K562 (cell line): ENCODE measurements around the gene CSNK1D. TPM values are rescaled to one million over a fixed set of nuclear protein-coding genes. Genes with fewer than 3 reads are reported as not detected.

ENCODE experiments used
- BCL6 ChIP-seq: fragments of 250-450 bp; sonication (Bioruptor Pico); IDR thresholded peaks from 2 replicates; pipeline ENCODE4 v1.4.0; 2020
- CCAR2 ChIP-seq: fragments of 200-400 bp; formaldehyde crosslinking; IDR thresholded peaks from 2 replicates; pipeline ENCODE4 v1.6.1; 2017; ENCODE audit warnings: mild to moderate bottlenecking, low read depth, low read length
- CXXC5 ChIP-seq: fragments of 250-450 bp; sonication (Bioruptor Pico); IDR thresholded peaks from 2 replicates; pipeline ENCODE4 v1.8.0; 2022; ENCODE audit warnings: inconsistent platforms, mild to moderate bottlenecking, moderate library complexity
- FOXK1 ChIP-seq: sonication (generic); formaldehyde crosslinking; IDR thresholded peaks from 2 replicates; pipeline ENCODE4 v1.8.0; 2022; ENCODE audit warnings: missing genetic modification reagents, mild to moderate bottlenecking, borderline replicate concordance
- GTF2F1 ChIP-seq: IDR thresholded peaks from 2 replicates; pipeline ENCODE4 v1.6.1; 2011; ENCODE audit warnings: low read depth, low read length, improper control_type of control experiment
- ID3 ChIP-seq, 2 experiments: fragments of 250-450 bp in 1 of 2; fragments of 450-650 bp in 1 of 2; sonication (Bioruptor Pico) in 1 of 2; IDR thresholded peaks; 2 replicates each; pipeline versions ENCODE4 v1.6.1 to v1.8.0; 2016 to 2021; ENCODE audit warnings: mild to moderate bottlenecking in 2 of 2, moderate library complexity in 2 of 2, missing compliant biosample characterization in 1 of 2, missing genetic modification characterization in 1 of 2
- KAT8 ChIP-seq: fragments of 450-650 bp; IDR thresholded peaks from 2 replicates; pipeline ENCODE4 v1.6.1; 2016; ENCODE audit warnings: low read depth, mild to moderate bottlenecking
- NR2F6 ChIP-seq: fragments of 450-650 bp; formaldehyde crosslinking; IDR thresholded peaks from 2 replicates; pipeline ENCODE4 v1.4.0; 2020; ENCODE audit warnings: mild to moderate bottlenecking
- PHTF2 ChIP-seq: fragments of 250-450 bp; sonication (Bioruptor Pico); IDR thresholded peaks from 2 replicates; pipeline ENCODE4 v1.5.0; 2021; ENCODE audit warnings: mild to moderate bottlenecking
- POLR2H ChIP-seq: IDR thresholded peaks from 2 replicates; pipeline ENCODE4 v1.6.1; 2016; ENCODE audit warnings: missing genetic modification characterization, low read depth, mild to moderate bottlenecking, control low read depth, missing compliant biosample characterization, moderate library complexity
- PRMT5 ChIP-seq: sonication (generic); formaldehyde crosslinking; IDR thresholded peaks from 2 replicates; pipeline ENCODE4 v1.5.0; 2020; ENCODE audit warnings: missing genetic modification reagents
- RFX5 ChIP-seq: IDR thresholded peaks from 2 replicates; pipeline ENCODE4 v1.6.1; 2011; ENCODE audit warnings: low read depth, mild to moderate bottlenecking, improper control_type of control experiment, low read length
- SIN3A ChIP-seq, 2 experiments: fragments of 150-350 bp in 1 of 2; IDR thresholded peaks; 2 replicates each; pipeline ENCODE4 v1.6.1; 2011 to 2016; ENCODE audit warnings: borderline replicate concordance in 2 of 2, low read depth in 2 of 2, low read length in 2 of 2, mild to moderate bottlenecking in 2 of 2, moderate library complexity in 2 of 2; ENCODE audit not compliant: control insufficient read depth in 1 of 2
- STAG1 ChIP-seq: sonication (generic); formaldehyde crosslinking; IDR thresholded peaks from 2 replicates; pipeline ENCODE4 v1.5.0; 2020; ENCODE audit warnings: missing genetic modification reagents, borderline replicate concordance
- TAF7 ChIP-seq: fragments of 450-650 bp; IDR thresholded peaks from 2 replicates; pipeline ENCODE4 v1.6.1; 2016; ENCODE audit warnings: missing genetic modification characterization, missing compliant biosample characterization
- TAF9B ChIP-seq: fragments of 450-650 bp; IDR thresholded peaks from 2 replicates; pipeline ENCODE4 v1.6.1; 2018; ENCODE audit warnings: mild to moderate bottlenecking; ENCODE audit not compliant: partially characterized antibody
- TFAP4 ChIP-seq: sonication (generic); formaldehyde crosslinking; IDR thresholded peaks from 2 replicates; pipeline ENCODE4 v1.8.0; 2022; ENCODE audit warnings: missing genetic modification reagents, mild to moderate bottlenecking, moderate library complexity, borderline replicate concordance
- ZFP1 ChIP-seq: fragments of 450-650 bp; formaldehyde crosslinking; IDR thresholded peaks from 2 replicates; pipeline ENCODE4 v1.4.0; 2020; ENCODE audit warnings: mild to moderate bottlenecking, mixed read lengths
- ZNF165 ChIP-seq: fragments of 250-450 bp; sonication (Bioruptor Pico); IDR thresholded peaks from 2 replicates; pipeline ENCODE4 v1.4.0; 2020; ENCODE audit warnings: borderline replicate concordance
- ZNF740 ChIP-seq, 3 experiments: fragments of 200-800 bp in 1 of 3; sonication (Bioruptor generic) in 1 of 3; sonication (generic) in 1 of 3; formaldehyde crosslinking in 1 of 3; IDR thresholded peaks; 2 replicates each; pipeline versions ENCODE4 v1.6.1 to v1.8.0; 2016 to 2022; ENCODE audit warnings: mild to moderate bottlenecking in 2 of 3, missing compliant biosample characterization in 2 of 3, missing genetic modification characterization in 2 of 3, missing genetic modification reagents in 1 of 3
- ZNF76 ChIP-seq: fragments of 250-450 bp; sonication (Bioruptor Pico); IDR thresholded peaks from 2 replicates; pipeline ENCODE4 v1.4.0; 2020; ENCODE audit warnings: mild to moderate bottlenecking, moderate library complexity, borderline replicate concordance
- ZNF778 ChIP-seq: fragments of 450-650 bp; formaldehyde crosslinking; IDR thresholded peaks from 2 replicates; pipeline ENCODE4 v1.4.0; 2020; ENCODE audit warnings: mild to moderate bottlenecking, moderate library complexity
- polyA plus RNA-seq, 8 experiments: library from polyadenylated mRNA; depleted of rRNA in 4 of 8; stranded (reverse) in 5 of 8; unstranded in 3 of 8; fragments of >200 nt; fragmentation: Nextera tagmentation in 2 of 8; fragmentation: Illumina TruSeq in 1 of 8; extraction: Ambion mirVana in 2 of 8; extraction: Trizol in 1 of 8; gene quantifications; 2 replicates each; pipeline versions ENCODE4 v1.2.1 to v1.2.3, GENCODE V29; 2011 to 2014; ENCODE audit warnings: inconsistent platforms in 1 of 8, missing spikeins in 1 of 8
- total RNA-seq, 7 experiments: library from RNA; depleted of rRNA in 6 of 7; stranded (reverse); fragments of >200 nt in 6 of 7; fragmentation: Illumina TruSeq in 2 of 7; extraction: Trizol in 2 of 7; gene quantifications; 2 replicates each; pipeline versions ENCODE4 v1.2.1 to v1.2.3, GENCODE V29; 2011 to 2021; ENCODE audit warnings: low replicate concordance in 1 of 7
- TF ChIP-seq, protein P1 (sequence below): fragments of 250-450 bp; sonication (Bioruptor Pico); IDR thresholded peaks from 2 replicates; pipeline ENCODE4 v1.8.0; 2021; ENCODE audit warnings: moderate library complexity, mild to moderate bottlenecking, inconsistent platforms
- TF ChIP-seq, protein P2 (sequence below): fragments of 250-450 bp; sonication (Bioruptor Pico); IDR thresholded peaks from 2 replicates; pipeline ENCODE4 v1.8.0; 2022; ENCODE audit warnings: inconsistent platforms

CSNK1D gene
- total and polyA plus RNA-seq, 9 of the 15 experiments (the other 6 are each of a cell fraction or from before 2014, with no cell fraction given), result 6.5 to 133 (median 41.3) TPM

GRCh38 chr17:82297714-82298537, 24.4 kb upstream of the CSNK1D start (continued):
- no peak for TF ChIP-seq SIN3A (IDR thresholded peaks at IDR 0.05; ENCODE audit: borderline replicate concordance in 2 of 2, control insufficient read depth in 1 of 2, low read depth in 2 of 2, low read length in 2 of 2)
- TF ChIP-seq ZFP1 (CRISPR knock-in tag), result no peak
- no peak for TF ChIP-seq ZNF165 (CRISPR knock-in tag)
- TF ChIP-seq BCL6 (CRISPR knock-in tag), result no peak
- TF ChIP-seq ZNF740 (CRISPR knock-in tag; IDR thresholded peaks at IDR 0.05), result no peak
- TF ChIP-seq ZNF740 (tag; IDR thresholded peaks at IDR 0.05), result no peak
- TF ChIP-seq ZNF778 (CRISPR knock-in tag), result no peak
- TF ChIP-seq NR2F6 (CRISPR knock-in tag), result no peak
- TF ChIP-seq STAG1 (CRISPR knock-in tag), result no peak
- TF ChIP-seq ID3 (CRISPR knock-in tag; IDR thresholded peaks at IDR 0.05), result no peak
- peak; percentile 36; the same call in 1 of the 2 replicates for TF ChIP-seq ID3 (tag; IDR thresholded peaks at IDR 0.05)
- TF ChIP-seq CXXC5 (CRISPR knock-in tag), result peak; percentile 73
- 0 out of 2 replicates have a peak, but pooled peaks have one; percentile 10 for TF ChIP-seq TAF7
- no peak for TF ChIP-seq ZNF76 (CRISPR knock-in tag)
- TF ChIP-seq TAF9B, result no peak
- peak; percentile 66; the same call in 1 of the 2 replicates for TF ChIP-seq TFAP4 (CRISPR knock-in tag)
- TF ChIP-seq POLR2H (tag), result no peak
- TF ChIP-seq, protein P1, sequence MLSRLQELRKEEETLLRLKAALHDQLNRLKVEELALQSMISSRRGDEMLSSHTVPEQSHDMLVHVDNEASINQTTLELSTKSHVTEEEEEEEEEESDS, result no peak
- TF ChIP-seq, protein P2, sequence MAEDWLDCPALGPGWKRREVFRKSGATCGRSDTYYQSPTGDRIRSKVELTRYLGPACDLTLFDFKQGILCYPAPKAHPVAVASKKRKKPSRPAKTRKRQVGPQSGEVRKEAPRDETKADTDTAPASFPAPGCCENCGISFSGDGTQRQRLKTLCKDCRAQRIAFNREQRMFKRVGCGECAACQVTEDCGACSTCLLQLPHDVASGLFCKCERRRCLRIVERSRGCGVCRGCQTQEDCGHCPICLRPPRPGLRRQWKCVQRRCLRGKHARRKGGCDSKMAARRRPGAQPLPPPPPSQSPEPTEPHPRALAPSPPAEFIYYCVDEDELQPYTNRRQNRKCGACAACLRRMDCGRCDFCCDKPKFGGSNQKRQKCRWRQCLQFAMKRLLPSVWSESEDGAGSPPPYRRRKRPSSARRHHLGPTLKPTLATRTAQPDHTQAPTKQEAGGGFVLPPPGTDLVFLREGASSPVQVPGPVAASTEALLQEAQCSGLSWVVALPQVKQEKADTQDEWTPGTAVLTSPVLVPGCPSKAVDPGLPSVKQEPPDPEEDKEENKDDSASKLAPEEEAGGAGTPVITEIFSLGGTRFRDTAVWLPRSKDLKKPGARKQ (CRISPR knock-in tag), result no peak
- TF ChIP-seq GTF2F1, result no peak
- TF ChIP-seq CCAR2, result no peak
- no peak for TF ChIP-seq FOXK1
- no peak for TF ChIP-seq RFX5
- no peak for TF ChIP-seq KAT8
- no peak for TF ChIP-seq PHTF2 (CRISPR knock-in tag)
- TF ChIP-seq PRMT5, result no peak
